Stimulated activated CD4-positive, alpha-beta T cell treated with anti-CD3 and anti-CD28 coated beads, Interleukin-1b, Interleukin-23, amount 100 ng/mL, for 48 hours (primary cell): ENCODE data around the gene ATP9A.

Source experiments
- DNase-seq: peaks from one replicate; pipeline ENCODE4 v3.0.0-alpha.2; 2020

ATP9A gene

GRCh38 chr20:51625105-51625504 is 143.1 kb downstream of the ATP9A start:
- no peak for DNase-seq

- DNase-seq = peak; percentile 63
Measured at GRCh38 chr20:51624157-51624731, 143.9 kb downstream of the ATP9A start.

- no peak for DNase-seq
Measured at GRCh38 chr20:51623255-51623654, 144.9 kb downstream of the ATP9A start.

- no peak for DNase-seq
Measured at GRCh38 chr20:51622004-51622874, 146.0 kb downstream of the ATP9A start.

GRCh38 chr20:51620432-51620831 is 147.8 kb downstream of the ATP9A start:
- DNase-seq = no peak

- DNase-seq = no peak
Measured at GRCh38 chr20:51616060-51616459, 152.1 kb downstream of the ATP9A start.

GRCh38 chr20:51614687-51615086 is 153.5 kb downstream of the ATP9A start:
- DNase-seq = no peak

- DNase-seq = no peak
Measured at GRCh38 chr20:51613580-51613979, 154.6 kb downstream of the ATP9A start.

GRCh38 chr20:51612896-51613295 is 155.3 kb downstream of the ATP9A start:
- DNase-seq = no peak

- DNase-seq = no peak
Measured at GRCh38 chr20:51611625-51611890, 156.6 kb downstream of the ATP9A start.

GRCh38 chr20:51610761-51611624 is 157.2 kb downstream of the ATP9A start:
- no peak for DNase-seq

- no peak for DNase-seq
Measured at GRCh38 chr20:51610111-51610510, 158.1 kb downstream of the ATP9A start.

GRCh38 chr20:51609251-51609650 is 158.9 kb downstream of the ATP9A start:
- no peak for DNase-seq

- DNase-seq = no peak
Measured at GRCh38 chr20:51608061-51608460, 160.1 kb downstream of the ATP9A start.

GRCh38 chr20:51607170-51607569 is 161.0 kb downstream of the ATP9A start:
- DNase-seq = no peak

GRCh38 chr20:51604851-51605250 is 163.3 kb downstream of the ATP9A start:
- no peak for DNase-seq

- no peak for DNase-seq
Measured at GRCh38 chr20:51602131-51602530, 166.1 kb downstream of the ATP9A start.

- no peak for DNase-seq
Measured at GRCh38 chr20:51600950-51601349, 167.2 kb downstream of the ATP9A start.

GRCh38 chr20:51600016-51600420 is 168.2 kb downstream of the ATP9A start:
- no peak for DNase-seq

- no peak for DNase-seq
Measured at GRCh38 chr20:51598556-51598955, 169.6 kb downstream of the ATP9A start.

GRCh38 chr20:51597389-51598231 is 170.6 kb downstream of the ATP9A start:
- no peak for DNase-seq

- no peak for DNase-seq
Measured at GRCh38 chr20:51596668-51597388, 171.4 kb downstream of the ATP9A start.
